GM19239 (cell line): ENCODE data around the gene LINGO3.

ENCODE experiments used
- DNase-seq: peaks from one replicate; pipeline ENCODE4 v3.0.0; 2011; ENCODE audit warnings: low spot score; ENCODE audit not compliant: insufficient read length
- FAIRE-seq: peaks from 2 replicates; lab custom pipeline; 2011; peaks lifted over from hg19 to GRCh38; lab: Jason Lieb, UNC

Gene LINGO3

DNA sequence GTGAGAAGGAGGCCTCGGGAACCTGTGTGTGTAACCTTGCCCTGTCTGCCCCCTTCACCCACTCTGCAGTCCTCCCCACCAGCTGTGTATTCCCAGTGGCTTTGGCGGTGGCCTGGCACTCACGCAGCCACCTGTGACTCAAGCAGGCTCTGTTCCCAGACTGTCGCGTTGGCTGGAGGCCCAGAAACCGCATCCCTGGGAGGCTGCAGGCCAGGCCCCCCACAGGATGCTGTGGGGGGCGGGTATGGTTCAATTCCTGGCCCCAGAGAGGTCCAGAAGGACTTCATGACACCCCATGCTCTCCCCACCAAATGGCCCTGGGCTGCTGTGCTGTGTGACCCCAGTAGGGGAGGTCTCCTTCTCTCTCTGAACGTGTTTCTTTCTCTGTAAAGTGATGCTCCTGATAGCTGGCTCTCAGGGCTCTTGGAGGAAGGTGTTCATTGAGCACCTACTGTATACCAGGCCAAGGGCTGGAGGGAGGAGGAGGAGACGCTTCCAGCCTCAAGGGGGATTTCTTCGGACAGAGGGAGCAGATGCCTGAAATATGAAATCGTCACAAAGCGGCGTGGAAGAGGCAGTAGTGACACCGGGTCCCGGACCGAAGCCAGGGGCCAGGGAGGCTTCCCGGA, 1.9 kb upstream of the LINGO3 start:
- DNase-seq (no peak), FAIRE-seq (no peak)

DNA sequence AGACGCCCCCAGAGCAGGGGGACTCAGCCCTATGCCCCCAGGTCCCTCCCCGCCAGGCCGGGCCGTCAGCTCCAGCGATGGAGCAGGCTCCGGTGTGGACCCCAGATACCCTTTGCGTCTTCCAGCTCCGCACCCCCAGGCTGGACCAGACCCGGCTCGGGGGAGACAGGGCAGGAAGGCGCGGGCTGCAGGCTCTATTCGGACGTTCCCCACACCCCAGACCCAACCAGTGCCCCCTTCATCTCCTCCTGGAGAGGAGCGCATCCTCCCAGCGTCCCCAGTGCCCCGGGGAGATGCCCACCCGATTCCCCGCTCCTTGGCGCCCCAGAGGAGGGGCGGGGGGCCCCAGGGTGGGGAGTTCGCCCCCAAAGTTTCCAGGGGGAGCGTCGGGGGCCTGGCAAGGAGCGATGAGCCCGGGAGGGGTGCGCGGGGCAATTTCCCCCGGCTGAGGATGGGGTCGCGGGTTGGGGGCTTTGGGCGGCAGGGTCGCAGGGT, 389 bp downstream of the LINGO3 start:
- FAIRE-seq (no peak), DNase-seq (no peak)

DNA sequence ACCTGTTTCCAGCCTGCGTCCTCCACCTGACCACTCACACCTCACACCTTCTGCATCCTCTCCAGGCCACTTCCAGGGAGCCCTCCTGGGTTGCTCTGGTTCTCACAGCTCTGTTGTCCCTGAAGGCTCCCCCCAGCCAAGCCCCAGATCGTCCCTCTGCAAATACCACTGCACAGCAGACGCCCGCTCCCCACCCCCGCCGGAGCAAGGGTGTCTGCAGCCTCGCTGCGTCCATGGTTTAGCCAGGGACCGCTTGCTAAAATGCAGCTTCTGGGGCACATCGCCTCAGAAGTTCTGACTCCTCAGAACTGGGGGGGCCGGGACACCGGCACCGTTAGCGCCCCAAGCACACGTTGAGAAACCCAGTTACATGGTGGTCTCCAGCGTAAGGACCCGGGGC, 983 bp downstream of the LINGO3 start:
- FAIRE-seq (no peak), DNase-seq (no peak)

DNA sequence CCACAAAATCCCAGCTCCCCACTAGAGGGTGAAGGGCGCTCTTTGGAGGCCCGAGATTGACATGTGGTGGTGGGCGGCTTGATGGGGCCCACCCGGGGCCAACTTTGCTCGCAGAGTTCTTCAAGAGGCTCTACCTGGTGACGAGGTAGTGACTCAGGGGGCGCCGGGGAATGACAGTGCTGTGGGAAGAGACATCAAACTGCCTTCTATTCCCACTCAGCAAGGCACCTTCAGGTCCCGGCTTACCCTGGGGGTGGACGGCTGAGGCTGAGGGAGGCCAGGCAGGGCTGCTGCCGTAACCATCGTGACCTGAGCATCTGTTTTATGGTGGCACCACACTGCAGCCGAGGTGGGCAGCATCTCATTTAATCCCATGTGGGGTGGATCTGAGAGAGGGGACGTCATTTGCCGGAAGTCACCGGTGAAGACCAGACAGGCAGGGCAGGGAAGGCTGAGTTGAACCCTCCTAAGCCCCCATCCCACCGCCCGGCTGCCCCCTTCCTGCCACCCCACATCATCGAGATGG, 1.6 kb downstream of the LINGO3 start:
- FAIRE-seq (no peak), DNase-seq (no peak)

DNA sequence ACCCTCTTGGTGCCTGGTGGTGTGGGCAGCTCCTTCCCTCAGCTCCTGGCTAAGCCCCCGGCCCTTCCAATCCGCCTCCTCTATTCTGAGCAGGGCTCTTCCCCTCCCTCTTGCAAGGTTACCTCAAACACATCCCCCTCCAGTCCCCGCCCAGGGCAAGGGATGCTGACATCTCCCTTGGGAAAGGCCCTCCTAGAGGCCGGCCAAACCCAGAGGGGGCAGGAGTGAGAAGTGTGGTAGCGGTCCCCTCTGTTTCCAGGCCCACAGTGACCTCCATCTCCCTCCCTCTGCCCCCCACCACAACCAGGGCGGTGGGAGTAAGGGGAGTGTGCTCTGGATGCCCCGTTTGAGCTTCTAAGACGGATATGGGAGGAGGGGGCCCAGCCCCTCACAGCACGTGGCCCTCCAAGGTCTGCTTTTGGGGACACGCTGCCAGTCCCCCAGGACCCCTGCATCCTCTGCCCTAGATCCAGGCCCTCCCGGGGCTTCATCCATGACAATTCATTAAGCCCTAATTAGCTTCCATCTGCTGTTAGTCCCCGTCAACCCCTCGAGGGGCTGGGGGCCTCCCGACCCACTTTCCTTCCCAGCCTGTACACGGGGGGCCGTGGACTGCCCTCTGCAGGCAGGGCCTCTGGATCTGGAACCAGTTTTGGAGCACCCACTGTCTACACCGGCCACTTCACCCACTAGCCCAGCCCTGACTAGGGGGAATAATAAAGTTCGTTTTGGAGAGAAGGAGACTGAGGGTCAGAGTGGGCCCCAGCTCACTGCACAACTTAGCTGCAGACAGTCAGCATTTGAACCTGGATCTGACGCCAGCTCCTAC, 2.3 kb downstream of the LINGO3 start:
- FAIRE-seq (no peak), DNase-seq (no peak)

DNA sequence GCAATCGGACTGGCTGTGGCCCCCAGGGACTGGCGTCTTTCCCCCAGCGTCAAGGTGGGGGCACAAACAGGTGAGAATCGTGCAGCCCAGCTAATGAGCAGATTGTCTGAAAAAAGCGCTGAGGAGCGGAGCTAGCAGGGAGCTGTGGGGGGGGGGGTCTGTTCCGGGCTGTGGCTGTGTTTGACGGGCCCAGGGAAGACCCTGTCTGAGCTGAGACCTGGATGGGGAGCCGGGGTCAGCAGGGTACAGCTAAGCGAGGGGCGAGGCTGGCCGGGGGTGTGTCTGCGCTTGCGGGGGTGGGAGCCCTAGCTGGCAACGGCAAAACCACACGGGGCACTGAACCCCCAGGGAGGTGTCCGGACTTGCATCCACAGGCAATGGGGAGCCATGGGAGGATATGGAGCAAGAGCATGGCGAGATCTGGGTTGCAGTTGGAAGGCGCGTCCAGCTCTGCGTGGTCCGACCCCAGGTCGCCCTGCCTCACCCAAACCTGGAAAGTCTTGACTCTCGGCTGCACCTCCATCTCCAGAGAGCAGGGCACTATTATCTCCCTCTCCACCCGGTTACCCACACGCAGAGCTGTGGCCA, 4.6 kb downstream of the LINGO3 start:
- FAIRE-seq (no peak), DNase-seq (no peak)

DNA sequence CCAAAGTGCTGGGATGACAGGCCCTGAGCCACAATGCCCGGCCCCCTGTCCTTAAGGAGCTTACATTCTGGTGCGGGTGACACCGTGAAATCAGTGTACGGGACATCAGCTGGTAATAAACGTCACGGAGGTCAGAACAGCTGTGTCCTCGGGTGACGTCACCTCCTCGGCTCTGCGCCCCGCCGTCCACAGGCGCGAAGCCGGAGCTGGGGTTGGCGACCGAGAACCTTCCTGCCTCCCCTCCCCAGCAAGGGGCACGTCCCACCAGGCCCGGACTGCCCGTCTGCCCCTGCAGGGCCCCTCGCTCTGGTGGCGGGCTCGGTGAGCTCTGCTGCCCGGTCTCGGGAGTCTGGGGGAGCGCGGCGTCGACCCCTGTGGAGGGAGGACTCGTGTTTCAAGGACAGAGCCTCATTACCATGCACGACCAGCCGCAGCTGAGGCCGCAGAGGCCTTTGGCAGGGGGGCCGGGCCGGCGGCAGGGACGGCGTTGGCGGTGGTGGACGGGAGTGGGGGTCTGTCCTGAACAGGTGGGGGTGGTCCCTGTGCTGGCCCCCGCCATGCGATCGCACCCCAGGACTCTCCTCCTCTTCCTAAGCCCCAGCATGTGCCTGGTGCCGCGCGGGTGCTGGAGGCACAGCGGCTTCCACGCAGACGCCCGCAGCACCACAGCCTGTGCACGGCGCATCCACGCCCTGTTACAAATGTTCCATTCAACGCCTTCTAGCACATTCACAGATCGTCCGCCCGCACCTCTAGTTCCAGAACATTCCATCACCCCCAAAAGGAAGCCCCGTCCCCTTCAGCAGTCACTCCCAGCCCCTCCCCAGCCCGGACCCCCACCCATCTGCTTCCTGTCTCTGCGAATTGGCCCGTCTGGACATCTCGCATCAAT, 5.4 kb downstream of the LINGO3 start:
- DNase-seq (no peak), FAIRE-seq (no peak)

DNA sequence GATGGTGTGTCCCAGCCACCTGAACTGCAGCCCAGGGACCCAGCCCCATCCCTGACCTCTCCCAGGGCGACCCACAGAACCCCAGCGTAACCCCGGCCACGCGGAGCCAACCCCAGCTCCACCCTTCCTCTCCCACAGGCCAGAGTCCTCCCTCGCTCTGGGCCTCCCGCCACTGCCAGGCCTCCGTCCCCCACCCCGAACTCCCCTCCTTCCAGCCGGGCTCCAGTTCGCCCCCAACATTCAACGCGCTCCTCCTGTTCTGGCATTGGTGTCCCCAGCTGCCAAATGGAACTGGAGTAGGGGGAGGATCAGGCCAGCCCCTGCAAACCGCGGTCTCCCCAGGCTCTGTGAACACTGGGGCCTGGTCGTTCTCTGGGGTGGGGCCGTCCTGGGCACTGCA, 7.4 kb downstream of the LINGO3 start:
- no peak for FAIRE-seq

DNA sequence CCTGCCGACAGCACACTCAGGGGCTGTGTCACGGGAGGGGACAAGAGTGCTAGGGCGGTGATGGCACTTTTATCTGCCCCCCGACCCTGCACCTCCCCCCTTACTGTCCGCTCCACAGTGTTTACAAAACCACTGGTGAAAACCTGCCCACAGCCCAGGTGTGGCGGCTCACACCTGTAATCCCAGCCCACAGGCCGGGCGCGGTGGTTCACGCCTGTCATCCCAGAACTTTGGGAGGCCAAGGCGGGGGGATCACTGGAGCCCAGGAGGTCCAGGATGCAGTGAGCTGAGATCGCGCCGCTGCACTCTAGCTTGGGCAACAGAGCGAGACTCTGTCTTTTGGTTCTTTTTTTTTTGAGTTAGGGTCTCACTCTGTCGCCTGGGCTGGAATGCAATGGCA, 11.8 kb downstream of the LINGO3 start:
- FAIRE-seq (no peak), DNase-seq (no peak)

More for the DNA sequence above, 7.4 kb downstream of the LINGO3 start:
- no peak for DNase-seq

DNA sequence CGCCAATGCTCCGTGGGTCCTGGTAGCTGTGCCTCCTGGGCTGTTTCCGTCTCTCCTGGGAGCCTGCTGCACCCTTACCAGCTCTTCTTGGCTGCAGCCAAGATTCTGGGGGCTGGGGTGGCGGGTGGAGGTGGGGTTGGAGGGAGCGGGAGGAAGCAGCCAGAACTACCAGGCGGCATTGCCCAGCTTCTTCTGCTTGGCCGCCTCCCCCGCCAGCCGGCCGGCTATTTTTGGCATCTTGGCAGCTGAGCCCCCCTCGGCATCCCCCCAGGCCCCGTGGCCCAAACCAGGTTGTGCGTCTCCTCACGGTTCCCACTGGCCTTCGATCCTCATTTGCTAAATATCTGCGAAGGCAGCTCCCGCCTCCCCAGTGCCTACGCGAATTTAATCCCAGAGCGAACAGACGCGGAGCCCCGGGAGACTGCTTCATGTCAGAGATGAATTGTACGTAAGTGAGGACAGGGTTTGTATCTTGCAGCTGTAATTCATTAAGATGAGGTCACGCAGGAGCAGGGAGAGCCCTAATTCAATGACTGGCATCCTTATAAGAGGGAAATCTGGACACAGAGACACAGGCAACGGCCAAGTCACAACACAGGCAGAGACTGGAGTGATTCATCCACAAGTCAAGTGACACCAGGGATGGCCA, 13.1 kb downstream of the LINGO3 start:
- DNase-seq (no peak), FAIRE-seq (no peak)

DNA sequence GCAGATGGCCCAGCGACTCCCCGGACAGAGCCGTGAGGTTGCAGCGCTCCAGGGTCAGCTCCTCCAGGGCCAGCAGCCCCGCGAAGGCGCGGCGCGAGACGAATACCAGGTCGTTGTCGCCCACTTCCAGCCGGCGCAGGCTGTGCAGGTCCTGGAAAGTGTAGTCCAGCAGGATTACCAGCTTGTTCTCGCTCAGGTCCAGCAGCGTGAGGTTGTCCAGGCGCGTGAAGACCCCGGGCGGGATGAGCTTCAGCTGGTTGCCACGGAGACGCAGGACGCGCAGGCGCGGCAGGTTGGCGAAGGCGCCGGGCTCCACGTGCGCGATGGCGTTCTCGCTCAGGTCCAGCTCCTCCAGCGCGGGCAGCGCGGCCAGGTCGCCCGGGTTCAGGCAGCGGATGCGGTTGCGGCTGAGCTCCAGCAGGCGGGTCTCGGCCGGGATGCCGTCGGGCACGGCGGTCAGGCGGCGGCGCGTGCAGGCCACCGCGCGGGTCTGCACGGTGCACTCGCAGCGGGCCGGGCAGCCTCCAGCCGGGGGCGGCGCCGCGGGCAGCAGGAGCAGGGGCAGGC, 16.7 kb downstream of the LINGO3 start:
- DNase-seq (no peak), FAIRE-seq (no peak)

DNA sequence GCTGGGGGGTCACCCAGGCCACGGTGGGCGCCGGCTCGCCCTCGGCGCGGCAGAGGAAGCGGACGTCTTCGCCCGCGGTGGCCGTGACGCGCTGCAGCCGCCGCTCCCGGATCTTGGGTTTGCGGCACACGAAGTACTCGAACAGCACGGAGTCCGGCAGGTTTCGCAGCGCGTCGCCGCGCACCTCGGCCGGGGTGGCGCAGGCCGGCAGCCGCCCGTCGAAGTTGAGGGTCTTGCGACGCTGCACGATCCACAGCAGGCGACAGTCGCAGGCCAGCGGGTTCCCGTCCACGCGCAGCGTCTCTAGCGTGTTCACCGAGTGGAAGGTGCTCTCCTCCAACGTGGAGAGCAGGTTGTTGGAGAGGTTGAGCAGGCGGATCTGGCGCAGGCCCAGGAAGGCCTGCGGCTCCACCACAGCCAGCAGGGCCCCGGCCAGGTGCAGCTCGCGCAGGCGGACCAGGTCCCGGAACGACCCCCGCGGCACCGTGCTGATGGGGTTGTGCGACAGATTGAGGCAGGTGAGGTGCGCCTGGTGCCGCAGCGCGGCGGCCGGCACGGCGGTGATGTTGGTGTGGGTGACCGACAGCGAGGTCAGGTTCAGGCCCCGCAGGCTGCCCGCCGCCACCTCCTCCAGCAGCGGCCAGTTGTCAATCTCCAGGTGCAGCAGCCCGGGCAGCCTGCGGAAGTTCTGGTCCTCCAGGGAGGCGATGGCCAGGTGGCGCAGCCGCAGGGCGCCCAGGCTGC, 17.3 kb downstream of the LINGO3 start:
- FAIRE-seq (no peak), DNase-seq (no peak)

DNA sequence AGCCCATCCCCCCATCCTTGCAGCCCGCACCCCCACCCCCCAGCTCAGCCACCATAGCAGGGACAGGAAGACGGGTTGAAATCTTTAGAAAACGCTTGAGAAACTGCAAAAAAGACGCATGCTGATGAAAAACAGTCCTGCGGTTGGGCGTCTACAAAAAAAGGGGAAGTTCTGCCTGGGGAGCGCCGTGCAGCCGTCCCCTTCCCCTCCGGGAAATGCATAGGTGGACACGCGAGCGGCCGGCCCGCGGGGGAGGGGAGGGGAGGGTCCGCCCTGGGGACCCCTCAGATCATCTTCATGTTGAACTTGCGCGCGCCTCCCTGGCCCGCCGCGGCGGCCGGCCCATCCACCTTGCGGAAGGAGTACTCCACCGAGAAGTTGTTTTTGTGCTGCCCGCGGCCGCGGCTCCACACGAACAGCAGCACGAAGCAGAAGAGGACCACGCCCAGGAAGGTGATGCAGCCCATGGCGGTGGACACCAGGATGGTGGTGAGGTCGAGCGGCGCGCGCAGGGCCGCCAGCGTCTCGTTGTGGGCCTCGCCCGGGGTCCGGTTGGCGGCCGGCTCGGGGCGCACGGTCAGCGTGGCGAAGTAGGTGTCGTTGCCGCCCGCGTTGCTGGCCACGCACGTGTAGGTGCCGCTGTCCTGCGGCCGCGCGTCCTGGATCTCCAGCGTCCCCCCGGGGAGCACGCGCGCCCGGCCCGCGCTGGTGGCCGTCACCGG, 18.1 kb downstream of the LINGO3 start:
- DNase-seq, result peak; percentile 92
- FAIRE-seq, result peak; percentile 97

DNA sequence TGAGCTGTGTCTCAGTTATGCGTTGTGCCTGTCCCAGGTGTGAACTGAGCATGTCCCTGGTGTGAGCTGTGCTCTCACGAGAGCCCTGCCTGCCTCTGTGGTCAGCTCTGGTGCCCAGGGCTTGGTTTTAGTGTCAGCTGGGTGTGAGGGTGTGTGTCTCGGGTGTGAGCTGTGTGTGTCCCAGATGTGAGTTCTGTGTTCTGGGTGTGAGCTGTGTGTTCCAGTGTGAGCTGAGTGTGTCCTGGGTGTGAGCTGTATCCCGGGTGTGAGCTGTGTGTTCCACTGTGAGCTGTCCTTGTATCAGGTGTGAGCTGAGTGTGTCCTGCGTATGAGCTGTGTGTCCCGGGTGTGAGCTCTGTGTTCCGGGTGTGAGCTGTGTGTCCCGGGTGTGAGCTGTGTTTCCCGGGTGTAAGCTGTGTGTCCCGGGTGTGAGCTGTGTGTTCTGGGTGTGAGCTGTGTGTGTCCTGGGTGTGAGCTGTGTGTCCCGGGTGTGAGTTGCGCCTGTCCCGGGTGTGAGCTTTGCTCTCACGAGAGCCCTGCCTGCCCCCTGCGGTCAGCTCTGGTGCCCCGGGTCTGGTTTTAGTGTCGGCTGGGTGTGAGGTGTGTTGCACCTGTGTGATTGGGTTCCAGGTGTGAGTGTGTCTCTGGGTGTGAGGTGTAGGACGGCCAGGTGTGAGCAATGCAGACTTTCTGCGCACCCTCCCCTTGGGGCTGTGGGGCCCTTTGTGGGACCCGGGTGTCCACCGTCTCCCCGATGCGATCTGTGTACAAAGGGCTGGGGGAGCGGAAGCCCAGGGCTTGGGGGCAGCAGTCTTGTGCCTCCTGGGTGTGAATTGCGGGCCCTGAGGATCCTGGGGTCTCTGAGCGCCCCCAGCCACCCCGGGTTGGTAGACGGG, 18.9 kb downstream of the LINGO3 start:
- FAIRE-seq, result peak; percentile 76

DNA sequence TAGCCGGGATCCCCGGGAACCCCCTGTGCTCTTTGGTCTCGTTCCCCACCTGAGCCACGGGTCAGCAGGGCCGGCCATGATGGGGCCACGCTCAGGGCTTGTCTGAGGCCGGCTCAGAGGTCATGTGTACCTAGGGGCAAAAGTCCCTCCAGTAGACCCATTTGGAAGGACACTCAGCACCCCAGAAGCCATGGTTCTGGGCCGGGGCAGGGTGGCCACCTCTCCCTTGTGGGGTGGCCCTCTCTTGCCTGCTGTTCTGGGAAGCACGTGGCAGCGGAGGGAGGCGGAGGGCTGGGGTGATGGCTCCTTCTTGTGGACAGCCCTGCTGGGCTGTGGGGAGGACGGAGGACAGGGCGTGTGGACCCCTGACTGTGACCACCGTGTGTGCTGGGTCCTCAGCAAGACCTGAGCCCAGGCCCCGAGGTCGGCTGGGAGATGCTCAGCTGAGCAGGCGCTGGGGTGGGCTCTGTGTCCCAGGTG, 19.6 kb downstream of the LINGO3 start:
- DNase-seq (no peak), FAIRE-seq (no peak)

More for the DNA sequence above, 18.9 kb downstream of the LINGO3 start:
- no peak for DNase-seq

DNA sequence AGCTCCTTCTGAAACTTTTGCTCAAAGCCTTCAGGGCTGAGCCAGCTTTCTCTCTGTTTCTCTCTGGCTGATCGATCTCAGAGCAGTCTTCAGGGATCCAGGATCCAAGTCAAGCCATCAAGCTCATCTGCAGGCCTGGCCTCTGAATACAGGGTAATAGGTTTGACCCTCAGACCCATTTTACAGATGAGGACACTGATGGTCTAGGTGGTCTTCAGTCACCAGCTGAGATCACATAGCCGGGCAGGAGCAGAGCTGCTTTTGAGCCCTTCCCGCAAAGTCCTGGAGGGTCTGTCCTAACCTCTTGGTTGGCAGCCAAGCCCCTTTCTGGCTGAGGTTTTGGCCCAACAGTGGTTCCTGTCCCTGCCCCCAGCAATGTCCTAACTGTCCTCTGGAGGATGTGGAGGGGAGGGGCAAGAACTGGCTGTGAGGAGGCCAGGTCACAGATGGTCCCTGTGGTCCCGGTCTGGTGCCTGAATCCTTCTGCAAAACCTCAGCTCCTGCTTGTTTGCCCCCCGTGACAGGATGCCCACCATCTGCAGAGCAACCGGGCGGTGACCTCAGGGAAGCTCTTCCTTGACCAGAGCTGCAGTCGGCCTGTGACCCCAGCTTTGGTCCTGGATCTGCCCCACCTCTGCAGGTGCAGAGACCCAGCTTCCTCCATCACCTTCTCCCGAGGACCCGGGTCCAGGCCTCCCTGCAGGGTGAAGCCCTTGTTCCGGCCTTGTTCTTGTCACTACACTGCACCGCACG, 20.2 kb downstream of the LINGO3 start:
- FAIRE-seq, result no peak
- no peak for DNase-seq
